ENCODE data around the gene SELP. TPM values are rescaled to one million over a fixed set of nuclear protein-coding genes. Genes with fewer than 3 reads are reported as not detected.

Gene SELP
- total RNA-seq, 6 experiments from 2014 or later, result not detected

GRCh38 chr1:169570172-169570574 is 59.8 kb downstream of the SELP start:
- Mint-ChIP-seq H3K27me3 (ENCODE audit: insufficient read depth) (peaks cover 3% of the 10 kb centered on the region; the same call in 1 of the 2 replicates), H3K27ac (no peak overlapping the region), H3K4me1 (ENCODE audit: low read depth) (no peaks in the 10 kb centered on the region), H3K9me3 (no peaks in the 10 kb centered on the region), H3K36me3 (ENCODE audit: low read depth) (no peaks in the 10 kb centered on the region), H3K4me3 (no peak overlapping the region)
- no peak for TF ChIP-seq CTCF (IDR thresholded peaks at IDR 0.05)
- no peak for DNase-seq

GRCh38 chr1:169568497-169568896 is 61.4 kb downstream of the SELP start:
- DNase-seq, result no peak
- Mint-ChIP-seq H3K4me3 (no peak overlapping the region), H3K27me3 (ENCODE audit: insufficient read depth) (peaks cover 6% of the 10 kb centered on the region; the same call in 1 of the 2 replicates), H3K4me1 (ENCODE audit: low read depth) (no peaks in the 10 kb centered on the region), H3K27ac (no peak overlapping the region), H3K9me3 (no peaks in the 10 kb centered on the region), H3K36me3 (ENCODE audit: low read depth) (no peaks in the 10 kb centered on the region)
- TF ChIP-seq CTCF (IDR thresholded peaks at IDR 0.05), result no peak

GRCh38 chr1:169565335-169566271 is 64.3 kb downstream of the SELP start:
- H3K36me3 Mint-ChIP-seq (ENCODE audit: low read depth), result no peaks in the 10 kb centered on the region
- no peak for DNase-seq
- H3K27ac Mint-ChIP-seq, result no peak overlapping the region
- no peaks in the 10 kb centered on the region for H3K4me1 Mint-ChIP-seq (ENCODE audit: low read depth)
- no peaks in the 10 kb centered on the region for H3K9me3 Mint-ChIP-seq
- H3K27me3 Mint-ChIP-seq (ENCODE audit: insufficient read depth), result 0 out of 2 replicates have a peak, but pooled peaks cover 4% of the 10 kb centered on the region
- no peak for TF ChIP-seq CTCF (IDR thresholded peaks at IDR 0.05)
- no peak overlapping the region for H3K4me3 Mint-ChIP-seq

GRCh38 chr1:169563650-169564049 is 66.3 kb downstream of the SELP start:
- H3K36me3 Mint-ChIP-seq (ENCODE audit: low read depth), result no peaks in the 10 kb centered on the region
- no peak for TF ChIP-seq CTCF (IDR thresholded peaks at IDR 0.05)
- H3K27ac Mint-ChIP-seq, result no peak overlapping the region
- no peaks in the 10 kb centered on the region for H3K4me1 Mint-ChIP-seq (ENCODE audit: low read depth)
- H3K4me3 Mint-ChIP-seq, result no peak overlapping the region
- H3K9me3 Mint-ChIP-seq, result no peaks in the 10 kb centered on the region
- DNase-seq, result no peak
- 0 out of 2 replicates have a peak, but pooled peaks cover 4% of the 10 kb centered on the region for H3K27me3 Mint-ChIP-seq (ENCODE audit: insufficient read depth)

GRCh38 chr1:169563019-169563615 is 66.8 kb downstream of the SELP start:
- no peaks in the 10 kb centered on the region for H3K36me3 Mint-ChIP-seq (ENCODE audit: low read depth)
- no peak for DNase-seq
- no peak overlapping the region for H3K4me3 Mint-ChIP-seq

More at GRCh38 chr1:169563019-169563615, 66.8 kb downstream of the SELP start:
- Mint-ChIP-seq H3K9me3 (no peaks in the 10 kb centered on the region), H3K4me1 (ENCODE audit: low read depth) (no peaks in the 10 kb centered on the region), H3K27ac (no peak overlapping the region), H3K27me3 (ENCODE audit: insufficient read depth) (0 out of 2 replicates have a peak, but pooled peaks cover 4% of the 10 kb centered on the region)
- TF ChIP-seq CTCF (IDR thresholded peaks at IDR 0.05), result no peak
